GM18505 (cell line): Measurements from ENCODE around the gene LRPPRC.

ENCODE experiments used
- ATAC-seq: cut with Tn5 transposase; IDR thresholded peaks from one replicate; pipeline ENCODE4 v1.9.1; 2021; ENCODE audit not compliant: unreplicated experiment
- POLR2A ChIP-seq: IDR thresholded peaks from 4 replicates; pipeline ENCODE4 v1.6.1; 2011; ENCODE audit warnings: borderline replicate concordance; ENCODE audit not compliant: insufficient read depth, insufficient read length; ENCODE audit errors: extremely low read depth

Gene LRPPRC

GRCh38 chr2:43880471-43880870 lies 115.3 kb downstream of the LRPPRC start:
- ATAC-seq = no peak
- no peak for TF ChIP-seq POLR2A

- no peak for ATAC-seq
- no peak for TF ChIP-seq POLR2A
Measured at GRCh38 chr2:43879261-43879660, 116.5 kb downstream of the LRPPRC start.

GRCh38 chr2:43877782-43878464 lies 117.9 kb downstream of the LRPPRC start:
- TF ChIP-seq POLR2A = no peak
- no peak for ATAC-seq

GRCh38 chr2:43874776-43875451 lies 120.9 kb downstream of the LRPPRC start:
- ATAC-seq = no peak
- TF ChIP-seq POLR2A = no peak

GRCh38 chr2:43872151-43872550 lies 123.6 kb downstream of the LRPPRC start:
- no peak for TF ChIP-seq POLR2A
- ATAC-seq = no peak

- no peak for ATAC-seq
- no peak for TF ChIP-seq POLR2A
Measured at GRCh38 chr2:43855292-43855691, 140.5 kb downstream of the LRPPRC start.

- no peak for TF ChIP-seq POLR2A
- no peak for ATAC-seq
Measured at GRCh38 chr2:43854671-43855070, 141.1 kb downstream of the LRPPRC start.

GRCh38 chr2:43853141-43854081 lies 142.4 kb downstream of the LRPPRC start:
- no peak for ATAC-seq
- no peak for TF ChIP-seq POLR2A

GRCh38 chr2:43852196-43852730 lies 143.5 kb downstream of the LRPPRC start:
- no peak for ATAC-seq
- TF ChIP-seq POLR2A = no peak

- TF ChIP-seq POLR2A = no peak
- no peak for ATAC-seq
Measured at GRCh38 chr2:43851011-43851980, 144.5 kb downstream of the LRPPRC start.

GRCh38 chr2:43848214-43848613 lies 147.6 kb downstream of the LRPPRC start:
- TF ChIP-seq POLR2A = no peak
- no peak for ATAC-seq

- no peak for TF ChIP-seq POLR2A
- no peak for ATAC-seq
Measured at GRCh38 chr2:43846140-43846793, 149.5 kb downstream of the LRPPRC start.

- ATAC-seq = no peak
- TF ChIP-seq POLR2A = no peak
Measured at GRCh38 chr2:43845181-43845580, 150.6 kb downstream of the LRPPRC start.

- ATAC-seq = no peak
- no peak for TF ChIP-seq POLR2A
Measured at GRCh38 chr2:43842866-43843226, 152.9 kb downstream of the LRPPRC start.
